ENCODE data around the gene OLFM1. TPM values are rescaled to one million over a fixed set of nuclear protein-coding genes. Genes with fewer than 3 reads are reported as not detected.

The OLFM1 gene
- total RNA-seq, 1 donor from 2014 or later: 47.8 TPM

- no peak for DNase-seq (ENCODE audit: low spot score)
Observed at GRCh38 chr9:135088979-135089847, 1.7 kb downstream of the OLFM1 start.

GRCh38 chr9:135090081-135090480 lies 2.6 kb downstream of the OLFM1 start:
- DNase-seq (ENCODE audit: low spot score): no peak

GRCh38 chr9:135090547-135090946 lies 3.1 kb downstream of the OLFM1 start:
- no peak for DNase-seq (ENCODE audit: low spot score)

GRCh38 chr9:135091545-135091944 lies 4.1 kb downstream of the OLFM1 start:
- DNase-seq (ENCODE audit: low spot score): no peak

GRCh38 chr9:135093111-135093510 lies 5.6 kb downstream of the OLFM1 start:
- DNase-seq (ENCODE audit: low spot score): no peak

- DNase-seq (ENCODE audit: low spot score): no peak
Observed at GRCh38 chr9:135093911-135094584, 6.6 kb downstream of the OLFM1 start.

- DNase-seq (ENCODE audit: low spot score): no peak
Observed at GRCh38 chr9:135095470-135096407, 8.3 kb downstream of the OLFM1 start.

GRCh38 chr9:135096408-135096895 lies 9.0 kb downstream of the OLFM1 start:
- DNase-seq (ENCODE audit: low spot score): no peak

GRCh38 chr9:135098400-135099105 lies 11.1 kb downstream of the OLFM1 start:
- DNase-seq (ENCODE audit: low spot score): no peak

GRCh38 chr9:135099574-135099973 lies 12.1 kb downstream of the OLFM1 start:
- DNase-seq (ENCODE audit: low spot score): no peak

GRCh38 chr9:135100241-135100681 lies 12.8 kb downstream of the OLFM1 start:
- DNase-seq (ENCODE audit: low spot score): no peak

- no peak for DNase-seq (ENCODE audit: low spot score)
Observed at GRCh38 chr9:135100725-135101410, 13.4 kb downstream of the OLFM1 start.

- DNase-seq (ENCODE audit: low spot score): no peak
Observed at GRCh38 chr9:135101486-135101885, 14.0 kb downstream of the OLFM1 start.

- no peak for DNase-seq (ENCODE audit: low spot score)
Observed at GRCh38 chr9:135101926-135102325, 14.5 kb downstream of the OLFM1 start.

GRCh38 chr9:135102331-135102730 lies 14.9 kb downstream of the OLFM1 start:
- no peak for DNase-seq (ENCODE audit: low spot score)

GRCh38 chr9:135103001-135103446 lies 15.6 kb downstream of the OLFM1 start:
- no peak for DNase-seq (ENCODE audit: low spot score)

- DNase-seq (ENCODE audit: low spot score): no peak
Observed at GRCh38 chr9:135103931-135104639, 16.6 kb downstream of the OLFM1 start.

GRCh38 chr9:135104761-135105160 lies 17.3 kb downstream of the OLFM1 start:
- no peak for DNase-seq (ENCODE audit: low spot score)

- no peak for DNase-seq (ENCODE audit: low spot score)
Observed at GRCh38 chr9:135105211-135105745, 17.8 kb downstream of the OLFM1 start.

Data from ureter (tissue), 1 donor.